SH-SY5Y (cell line): ENCODE measurements around the gene RXRA.

ENCODE experiments used
- GATA2 ChIP-seq: IDR thresholded peaks from 2 replicates; pipeline ENCODE4 v1.6.1; 2011; ENCODE audit warnings: mild to moderate bottlenecking, low read depth, low read length
- GATA3 ChIP-seq: IDR thresholded peaks from 2 replicates; pipeline ENCODE4 v1.6.1; 2011; ENCODE audit warnings: low read depth, mild to moderate bottlenecking, low read length, moderate library complexity

GRCh38 chr9:134321946-134322741, 4.1 kb upstream of the RXRA start:
- TF ChIP-seq GATA2 (no peak), GATA3 (no peak)
